HG03439 (cell line): ENCODE results near the gene FBXL17.

Experiments used
- ATAC-seq: cut with Tn5 transposase; IDR thresholded peaks from one replicate; pipeline ENCODE4 v1.9.1; 2021; ENCODE audit warnings: mild to moderate bottlenecking, moderate library complexity; ENCODE audit not compliant: unreplicated experiment

The FBXL17 gene

DNA sequence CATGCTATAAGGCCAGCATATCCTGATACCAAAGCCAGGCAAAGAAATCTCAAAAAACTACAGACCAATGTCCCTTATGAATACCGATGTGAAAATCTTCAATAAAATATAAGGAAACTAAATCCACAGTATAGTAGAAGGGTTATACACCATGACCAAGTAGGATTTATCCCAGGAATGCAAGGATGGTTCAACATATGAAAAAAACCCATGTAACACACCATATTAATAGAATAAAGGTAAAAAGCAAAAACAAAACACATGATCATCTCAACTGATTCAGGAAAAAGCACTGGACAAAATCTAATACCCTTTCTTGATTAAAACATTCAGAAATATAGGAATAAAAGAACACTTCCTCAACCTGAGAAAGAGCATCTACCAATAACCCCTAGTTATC lies 6.1 kb downstream of the FBXL17 start:
- no peak for ATAC-seq

DNA sequence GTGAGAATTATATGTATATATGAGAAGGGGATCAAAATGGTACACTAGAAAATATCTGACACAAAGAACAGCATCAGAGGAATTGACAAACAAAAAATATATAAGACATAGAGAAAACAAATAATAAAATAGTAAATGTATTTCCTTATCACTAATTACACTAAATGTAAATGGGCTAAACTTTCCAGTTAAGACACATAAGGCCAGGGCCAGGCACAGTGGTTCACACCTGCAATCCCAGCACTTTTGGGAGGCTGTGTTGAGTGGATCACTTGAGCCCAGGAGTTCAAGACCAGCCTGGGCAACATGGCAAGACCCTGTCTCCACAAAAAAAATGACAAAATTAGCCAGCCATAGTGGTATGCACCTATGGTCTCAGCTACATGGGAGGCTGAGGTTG lies 8.5 kb downstream of the FBXL17 start:
- ATAC-seq = no peak

DNA sequence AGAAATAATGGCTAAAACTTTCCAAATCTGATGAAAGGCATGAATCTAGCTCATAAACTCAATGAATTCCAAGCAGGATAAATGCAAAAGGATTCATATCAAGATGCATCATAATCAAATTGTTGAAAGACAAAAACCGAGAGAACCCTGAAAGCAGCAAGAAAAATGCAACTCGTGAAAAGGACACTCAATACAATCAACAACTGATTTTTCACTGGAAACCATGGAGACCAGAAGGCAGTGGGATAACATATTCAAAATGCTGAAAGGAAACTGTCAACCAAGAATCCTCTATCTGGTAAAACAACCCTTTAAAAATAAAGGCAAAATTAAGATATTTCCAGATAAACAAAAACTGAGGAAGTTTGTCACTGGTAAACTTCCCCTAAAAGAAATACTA lies 9.5 kb downstream of the FBXL17 start:
- no peak for ATAC-seq

DNA sequence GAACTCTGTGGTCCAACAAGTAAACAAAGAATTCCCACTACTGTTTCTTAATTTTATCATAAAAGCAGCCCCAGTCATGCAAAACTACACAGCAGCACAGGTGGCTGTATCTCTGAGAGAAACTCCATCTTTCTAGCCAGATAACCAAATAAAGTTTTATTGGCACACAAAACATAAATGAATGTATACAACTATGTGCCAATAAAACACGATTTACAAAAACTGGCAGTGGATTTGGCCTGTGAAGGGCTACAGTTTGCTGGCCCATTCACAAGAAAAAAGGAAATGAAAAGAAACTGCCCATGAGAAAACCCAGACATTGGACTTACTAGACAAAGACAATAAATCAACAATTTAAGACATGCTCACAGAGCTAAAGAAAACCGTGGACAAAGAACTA lies 10.6 kb downstream of the FBXL17 start:
- no peak for ATAC-seq

DNA sequence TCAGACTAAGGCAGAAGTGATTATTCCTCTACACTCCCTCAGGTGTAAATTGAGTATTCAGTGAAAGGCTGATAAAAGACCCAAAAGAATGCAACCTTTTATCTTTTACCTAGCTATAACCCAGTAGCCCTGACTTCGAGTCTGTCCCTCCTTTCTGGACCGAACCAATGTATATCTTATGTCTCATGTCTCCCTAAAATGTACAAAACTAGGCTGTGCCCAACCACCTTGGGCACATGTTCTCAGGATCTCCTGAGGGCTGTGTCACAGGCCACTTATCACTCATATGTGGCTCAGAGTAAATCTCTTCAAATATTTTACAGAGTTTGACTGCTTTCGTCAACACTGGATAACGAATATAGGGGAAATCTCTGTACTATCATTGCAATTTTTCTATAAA lies 12.7 kb downstream of the FBXL17 start:
- ATAC-seq = no peak

DNA sequence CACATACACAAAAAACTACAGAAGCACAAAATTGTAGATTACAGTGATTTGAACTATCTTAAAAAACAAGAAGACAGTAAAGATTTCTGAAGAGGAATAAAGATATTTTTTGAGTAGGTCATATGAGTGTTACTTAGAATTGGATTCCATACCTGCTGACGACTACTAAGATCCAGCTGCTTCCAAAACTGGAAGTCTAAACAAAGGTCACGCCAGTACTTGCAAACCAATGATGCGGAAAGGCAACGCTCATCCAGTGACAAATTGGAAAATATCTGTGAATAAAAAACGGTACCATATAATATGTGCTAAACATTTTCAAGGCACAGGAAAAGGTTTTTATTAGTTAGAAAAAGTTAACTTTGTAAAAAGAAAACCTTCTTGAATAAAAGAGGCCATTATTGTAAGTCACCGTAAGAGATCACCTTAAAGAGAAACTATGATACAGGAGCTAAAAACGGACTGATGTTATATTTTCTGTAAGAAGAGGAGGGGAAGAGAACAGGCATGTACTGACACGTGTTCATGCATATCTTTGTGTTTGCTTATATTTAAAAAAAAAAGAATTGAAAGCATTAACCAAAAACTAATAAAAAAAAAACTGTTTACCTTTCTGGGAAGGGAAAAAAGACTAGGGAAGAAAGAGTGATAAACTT lies 14.1 kb downstream of the FBXL17 start:
- no peak for ATAC-seq

DNA sequence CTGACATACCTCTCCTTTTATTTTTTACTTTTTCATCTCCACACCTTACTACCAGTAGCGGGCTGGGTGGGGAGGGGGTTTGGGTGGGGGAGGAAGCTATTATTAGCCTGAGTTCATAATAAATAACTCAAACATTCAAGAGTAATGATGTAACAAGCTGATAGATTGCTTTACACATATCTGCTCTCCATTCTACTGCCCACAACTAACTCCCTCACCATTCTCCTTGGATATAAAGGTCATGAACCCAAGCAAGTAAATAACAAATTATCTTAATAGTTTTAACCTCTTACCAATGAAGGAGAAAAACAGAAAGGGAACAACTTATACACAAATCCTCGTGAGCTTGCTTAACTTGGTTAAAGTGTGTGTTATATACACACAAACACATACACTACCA lies 15.4 kb downstream of the FBXL17 start:
- no peak for ATAC-seq

DNA sequence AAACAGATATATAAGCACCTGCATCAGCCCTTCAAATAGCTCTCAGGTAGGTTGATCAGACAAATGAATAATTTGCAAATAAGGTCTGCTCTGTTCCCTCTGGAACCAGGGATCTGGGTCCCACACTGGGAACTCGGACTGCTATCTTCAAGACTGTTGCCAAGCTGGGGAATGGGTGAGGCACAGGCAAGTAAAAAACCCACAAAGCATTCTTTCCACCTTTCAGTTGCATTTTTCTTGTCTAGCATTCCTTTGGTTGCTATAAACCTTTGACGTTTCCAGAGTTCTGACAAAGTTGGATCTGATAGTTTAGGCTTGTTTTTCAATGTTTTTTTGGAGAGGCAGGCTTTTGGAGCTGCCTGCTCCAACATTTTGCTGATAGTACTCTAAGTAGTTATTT lies 20.1 kb downstream of the FBXL17 start:
- no peak for ATAC-seq

DNA sequence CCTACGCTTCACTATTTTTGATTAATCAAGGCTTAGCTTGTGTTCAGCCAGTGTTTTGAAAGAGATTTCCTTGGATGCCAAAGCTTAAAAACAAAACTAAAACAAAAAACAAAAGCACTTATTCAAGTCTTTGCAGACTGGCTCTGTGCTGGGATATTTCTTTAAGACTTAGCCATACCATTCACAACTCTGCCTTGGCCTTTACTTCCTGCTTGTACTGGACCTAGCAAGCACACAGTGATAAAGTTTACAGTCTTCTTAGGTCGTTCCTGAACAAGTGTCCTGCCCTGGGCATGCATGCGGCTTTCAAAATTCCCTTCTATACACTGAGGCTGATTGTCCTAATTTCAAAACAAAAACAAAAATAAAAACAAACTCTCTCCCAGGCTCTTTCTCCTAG lies 20.7 kb downstream of the FBXL17 start:
- ATAC-seq = no peak

DNA sequence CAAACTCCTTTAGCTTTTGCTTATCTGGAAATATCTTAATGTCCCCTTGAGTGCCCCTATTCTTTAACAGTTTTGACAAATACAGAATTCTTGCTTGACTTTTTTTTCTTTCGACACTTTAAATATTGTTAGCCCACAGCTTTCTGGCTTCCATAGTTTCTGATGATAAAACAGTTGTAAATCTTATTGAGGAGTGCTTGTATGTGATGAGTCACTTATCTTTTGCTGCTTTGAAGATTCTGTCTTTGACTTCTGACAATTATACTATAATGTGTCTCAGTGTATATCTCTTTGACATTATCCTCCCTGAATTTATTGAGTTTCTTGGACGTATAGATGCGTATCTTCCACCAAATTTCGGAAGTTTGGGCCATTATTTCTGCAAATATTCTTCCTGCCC lies 21.6 kb downstream of the FBXL17 start:
- no peak for ATAC-seq

DNA sequence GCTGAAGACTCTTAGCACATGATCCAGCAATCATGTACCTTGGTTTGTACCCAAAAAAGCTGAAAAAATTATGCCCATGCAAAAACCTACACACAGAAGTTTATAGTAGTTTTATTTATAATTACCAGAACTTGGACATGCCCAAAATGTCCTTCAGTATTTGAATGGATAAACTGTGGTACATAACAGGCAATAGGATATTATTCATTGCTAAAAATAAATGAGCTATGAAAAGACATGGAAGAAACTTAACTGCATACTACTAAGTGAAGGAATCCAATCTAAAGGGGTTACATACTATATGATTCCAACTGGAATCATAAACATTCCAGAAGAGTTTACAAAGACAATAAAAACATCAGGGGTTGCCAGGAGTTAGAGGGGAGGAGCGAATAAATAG lies 25.6 kb downstream of the FBXL17 start:
- ATAC-seq = no peak

DNA sequence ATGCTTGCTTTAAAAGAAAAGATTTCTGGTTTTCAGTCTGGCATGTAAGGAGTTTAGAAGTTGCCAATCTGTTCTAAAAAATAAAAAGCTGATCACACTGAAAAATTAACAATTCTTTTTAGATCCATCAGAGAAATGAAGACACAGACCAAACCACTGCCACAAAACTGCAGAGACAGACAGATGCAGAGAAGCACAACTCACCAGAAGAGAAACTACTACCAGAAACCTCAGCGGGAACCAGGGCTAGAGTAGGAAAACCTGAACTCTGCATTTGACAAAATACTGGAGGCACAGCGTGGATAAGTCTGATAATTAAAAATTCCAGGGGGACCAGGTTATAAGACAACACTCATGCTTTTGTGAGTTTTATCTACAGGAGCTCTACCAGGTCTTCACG lies 28.8 kb downstream of the FBXL17 start:
- ATAC-seq = no peak

DNA sequence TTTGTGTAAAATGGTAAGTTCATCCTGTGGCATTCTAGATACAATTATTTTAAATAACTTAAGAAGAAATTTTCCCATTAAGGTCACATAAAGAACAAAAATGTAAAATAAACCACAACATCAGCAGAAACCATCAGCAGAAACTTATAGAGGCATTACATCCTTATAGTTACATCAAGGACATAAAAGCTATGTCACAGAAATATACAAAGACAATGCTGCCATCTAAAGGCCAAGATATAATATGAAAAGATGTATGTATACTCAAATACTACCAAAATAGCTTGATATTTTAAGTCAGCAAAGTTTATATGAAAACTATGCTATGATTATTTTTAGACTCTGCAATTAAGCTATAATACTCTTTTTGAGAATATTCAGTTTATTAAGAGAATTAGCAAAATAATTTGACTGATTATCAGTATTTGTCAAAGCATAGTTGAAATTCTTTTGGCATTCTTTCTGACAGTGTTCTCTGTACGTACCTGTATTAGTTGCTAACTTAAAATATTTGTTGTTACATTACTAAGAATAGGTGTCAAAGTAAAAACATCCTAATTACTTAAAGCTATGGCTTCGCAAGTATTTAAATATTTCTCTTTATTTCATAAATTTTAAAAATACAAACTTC lies 36.2 kb downstream of the FBXL17 start:
- ATAC-seq = peak; percentile 75

DNA sequence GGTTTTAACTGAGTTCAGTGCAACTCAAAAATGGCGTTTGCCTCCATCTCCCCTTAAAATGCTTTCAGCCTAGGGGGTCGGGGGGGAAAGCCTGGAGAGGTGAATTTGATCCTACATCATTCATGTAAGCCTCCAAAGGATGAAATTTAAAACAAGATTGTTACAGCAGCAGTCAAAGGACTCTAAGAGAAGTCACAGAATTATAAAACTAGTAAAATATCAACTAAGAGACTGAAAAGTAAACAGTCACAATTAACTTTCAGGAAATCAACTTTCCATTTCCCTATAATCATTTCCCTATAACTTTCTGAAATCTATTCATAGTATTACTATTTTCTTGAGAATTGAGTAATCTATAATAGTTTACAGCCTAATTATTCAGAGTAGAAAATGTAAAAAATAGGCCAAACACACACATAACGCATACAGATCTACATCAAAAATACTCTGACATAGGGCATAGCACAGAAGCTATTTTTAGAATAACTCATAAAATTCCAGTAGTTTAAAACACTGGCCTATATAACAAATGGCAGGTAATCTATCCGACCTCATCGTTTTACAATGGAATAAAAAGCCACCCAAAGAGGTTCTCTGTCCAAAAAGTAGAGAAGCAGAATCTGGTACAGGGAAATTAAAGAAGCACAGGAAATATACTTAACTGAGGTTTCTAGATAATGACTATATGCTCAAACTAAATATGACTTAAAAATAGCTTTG lies 37.6 kb downstream of the FBXL17 start:
- ATAC-seq = no peak

DNA sequence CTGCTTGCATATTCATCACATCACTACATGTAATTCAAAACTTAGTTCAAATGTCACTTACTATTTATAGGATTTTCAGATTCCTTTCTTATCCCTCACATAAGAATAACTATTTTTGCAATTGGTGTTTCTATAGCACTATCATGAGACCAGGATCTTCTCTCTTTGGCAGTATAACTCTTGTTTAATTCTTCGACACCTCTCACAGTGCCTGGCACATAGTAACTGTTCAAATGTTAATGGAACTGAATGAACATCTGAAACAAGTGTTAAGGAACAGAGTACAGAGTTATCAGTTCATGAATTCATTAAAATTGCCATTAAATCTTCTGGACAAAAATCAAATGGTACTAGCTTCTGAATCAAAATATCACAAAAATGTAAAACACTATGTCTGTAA lies 40.0 kb downstream of the FBXL17 start:
- no peak for ATAC-seq

DNA sequence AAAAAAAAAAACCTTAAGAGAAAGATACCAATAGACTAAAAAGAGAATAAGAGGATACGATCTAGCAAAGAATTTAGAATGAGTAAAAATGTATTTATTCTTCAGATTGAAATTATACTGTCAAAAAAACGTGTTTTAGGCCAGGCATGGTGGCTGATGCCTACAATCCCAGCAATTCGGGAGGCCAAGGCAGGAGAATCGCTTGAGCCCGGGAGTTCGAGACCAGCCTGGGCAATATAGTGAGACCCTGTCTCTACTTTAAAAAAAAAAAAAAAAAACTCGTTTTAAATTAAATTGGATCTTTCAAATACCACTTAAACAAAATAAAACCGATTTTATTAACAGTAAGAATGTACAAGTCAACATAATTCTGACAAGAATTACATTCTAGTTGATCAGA lies 41.8 kb downstream of the FBXL17 start:
- ATAC-seq = no peak

DNA sequence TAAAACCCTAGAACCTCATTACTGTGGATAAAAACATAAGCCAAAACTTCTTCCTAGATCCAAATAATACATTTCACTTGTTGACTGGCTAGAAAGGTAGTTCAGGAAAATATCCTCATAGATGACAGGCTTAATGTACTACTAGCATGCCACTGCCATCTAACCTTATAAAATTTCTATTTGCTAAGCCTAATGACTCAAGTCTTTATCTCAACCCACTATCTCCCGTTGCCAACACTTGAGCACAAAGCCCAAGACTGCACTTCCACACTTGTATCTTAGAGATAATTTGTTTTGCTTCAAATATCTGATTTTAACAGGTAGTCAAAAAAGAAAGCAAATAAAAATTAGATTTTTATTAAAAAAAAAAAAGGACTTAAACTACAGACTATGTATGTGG lies 42.7 kb downstream of the FBXL17 start:
- no peak for ATAC-seq

DNA sequence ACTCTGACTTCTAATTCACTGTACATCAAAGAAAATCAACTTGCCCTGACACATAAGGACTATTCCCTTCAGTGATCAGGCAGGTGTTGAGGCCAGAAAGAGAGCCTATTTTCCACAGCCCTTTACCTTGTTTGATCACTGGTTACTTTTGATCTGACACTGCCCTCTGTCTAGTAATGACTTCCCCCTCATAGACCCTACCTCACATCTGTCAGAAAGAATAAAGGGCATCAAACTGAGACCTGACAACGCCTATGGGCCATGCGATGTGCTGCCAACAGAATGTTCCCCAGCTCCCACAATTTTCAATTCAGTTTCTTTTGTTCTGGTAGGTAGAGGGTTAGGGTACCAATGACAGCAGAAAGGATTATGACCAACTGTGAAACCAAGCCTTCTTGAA lies 47.7 kb downstream of the FBXL17 start:
- no peak for ATAC-seq

DNA sequence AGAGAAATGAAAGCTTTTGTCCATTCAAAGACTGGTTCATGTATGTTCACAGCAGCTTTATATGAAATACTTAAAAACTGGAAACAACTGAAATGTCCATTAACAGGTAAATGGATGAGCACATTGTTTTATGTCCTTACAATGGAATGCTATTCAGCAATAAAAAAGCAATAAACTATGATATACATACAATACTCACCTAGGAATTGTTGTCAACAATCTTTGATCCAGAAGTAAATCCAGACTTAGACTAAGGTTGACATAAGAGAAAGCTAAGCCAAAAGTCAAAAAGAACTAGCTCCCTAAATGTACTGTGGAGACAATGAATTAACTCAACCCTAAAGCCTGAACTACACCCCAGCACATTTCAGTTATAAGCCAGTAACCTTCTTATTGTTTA lies 54.9 kb downstream of the FBXL17 start:
- no peak for ATAC-seq

DNA sequence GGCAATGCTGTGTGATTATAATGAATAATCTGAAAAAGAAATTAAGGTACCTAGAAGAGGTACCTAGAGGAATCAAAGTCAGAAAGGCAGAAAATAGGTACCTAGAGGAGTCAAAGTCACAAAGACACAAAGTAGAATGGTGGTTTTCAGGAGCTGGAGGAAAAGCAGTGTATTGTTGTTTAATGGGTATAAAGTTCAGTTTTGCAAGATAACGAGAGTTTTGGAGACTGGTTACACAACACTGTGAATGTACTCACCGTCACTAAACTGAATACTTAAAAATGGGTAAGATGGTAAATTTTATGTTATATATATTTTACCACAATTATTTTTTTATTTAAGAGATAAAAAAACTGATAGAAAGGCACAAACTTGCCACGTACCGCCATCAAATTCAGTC lies 57.0 kb downstream of the FBXL17 start:
- ATAC-seq = no peak

DNA sequence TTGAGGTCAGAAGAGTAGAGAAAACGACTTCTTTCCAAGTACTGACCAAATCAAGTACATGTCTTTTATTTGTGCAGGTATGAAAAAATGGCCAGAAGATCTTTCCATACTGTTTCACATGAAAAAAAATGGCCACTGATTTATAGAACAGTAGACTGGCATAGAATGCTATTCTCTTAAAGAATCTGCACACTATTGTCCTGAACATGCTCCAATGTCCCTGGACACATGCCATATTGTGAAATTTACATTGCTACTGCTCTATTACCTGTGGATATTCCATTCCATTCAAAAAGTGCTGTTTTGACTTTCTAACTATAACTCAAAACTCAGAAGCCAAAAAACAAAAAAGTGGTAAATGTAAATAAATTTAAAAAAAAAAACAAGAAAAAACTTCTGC lies 60.6 kb downstream of the FBXL17 start:
- ATAC-seq = no peak

DNA sequence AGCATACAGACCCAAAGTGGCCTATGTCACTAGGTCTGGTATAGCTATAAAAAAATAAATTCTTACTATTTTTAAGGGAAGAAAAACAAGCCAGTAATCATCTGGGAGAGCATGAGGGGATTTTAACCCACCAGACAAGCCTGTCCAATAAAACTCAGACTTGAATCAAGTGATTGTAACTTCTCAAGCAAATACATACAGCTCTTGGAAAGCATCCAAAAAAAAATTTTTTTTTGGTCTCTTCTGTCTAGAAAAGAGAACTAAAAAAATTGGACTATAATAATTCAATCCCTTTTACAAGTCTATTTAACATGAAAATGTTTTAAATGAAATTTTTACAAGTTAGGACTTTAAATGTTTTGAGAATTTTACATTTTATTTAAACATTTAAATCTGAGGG lies 61.7 kb downstream of the FBXL17 start:
- no peak for ATAC-seq

DNA sequence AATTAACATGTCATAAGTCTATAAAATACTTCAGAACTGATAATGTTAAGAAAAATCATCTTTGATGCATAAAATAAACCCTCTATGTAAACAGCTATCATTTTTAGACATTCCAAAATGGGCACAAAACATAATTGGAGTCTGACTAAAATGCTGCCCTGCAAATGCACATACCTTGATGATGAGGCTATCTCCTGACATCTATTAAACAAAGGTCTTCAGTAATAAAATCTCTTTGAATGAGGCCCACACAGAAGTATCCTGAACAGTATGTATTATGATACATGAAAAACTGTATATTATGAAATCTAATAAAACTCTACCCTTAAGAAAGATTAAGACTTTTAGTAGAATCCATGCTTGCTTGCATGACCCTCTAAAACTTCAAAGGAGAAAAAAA lies 66.1 kb downstream of the FBXL17 start:
- no peak for ATAC-seq
